Gastroesophageal sphincter (tissue), 4 donors: ENCODE data around the gene MED29. TPM values are rescaled to one million over a fixed set of nuclear protein-coding genes. Genes with fewer than 3 reads are reported as not detected.
A peak's percentile ranks its signal among the peaks of the same experiment; 100 is the strongest.

Experiments used
- ATAC-seq: fragments of 150-250 bp; one replicate; pipeline ENCODE4 v1.9.1; 2016; ENCODE audit warnings: mild to moderate bottlenecking, moderate library complexity
- H3K27ac ChIP-seq, 4 donors: fragments of 200-600 bp; sonication (generic) in 3 of 4; 1 replicate in 3 of 4; 2 replicates in 1 of 4; pipeline ENCODE4 v1.5.1; 2016 to 2019
- H3K27me3 ChIP-seq: fragments of 200-600 bp; sonication (generic); one replicate; pipeline ENCODE4 v1.5.1; 2019
- H3K36me3 ChIP-seq, 2 donors: fragments of 200-600 bp; sonication (generic); one replicate each; pipeline ENCODE4 v1.5.1; 2019; ENCODE audit warnings: control low read depth in 1 of 2
- H3K4me1 ChIP-seq, 3 donors: fragments of 200-600 bp; sonication (generic); 1 replicate in 2 of 3; 2 replicates in 1 of 3; pipeline ENCODE4 v1.5.1; 2016 to 2019; ENCODE audit warnings: control low read depth in 2 of 3
- H3K4me3 ChIP-seq, 2 donors: fragments of 200-600 bp; sonication (generic); one replicate each; pipeline ENCODE4 v1.5.1; 2019; ENCODE audit warnings: mild to moderate bottlenecking in 1 of 2, moderate library complexity in 1 of 2
- H3K9me3 ChIP-seq, 3 donors: fragments of 200-600 bp; sonication (generic); one replicate each; pipeline ENCODE4 v1.5.1; 2017 to 2019; ENCODE audit warnings: control low read depth in 2 of 3
- CTCF ChIP-seq, 4 experiments: fragments of 200-600 bp in 2 of 4; fragments of 450-650 bp in 2 of 4; sonication (generic) in 1 of 4; IDR thresholded peaks; one replicate each; pipeline ENCODE4 v1.5.1; 2017 to 2019; ENCODE audit warnings: antibody characterized with exemption in 4 of 4, mild to moderate bottlenecking in 2 of 4, moderate library complexity in 2 of 4
- EP300 ChIP-seq: sonication (generic); formaldehyde crosslinking; IDR thresholded peaks from one replicate; pipeline ENCODE4 v1.6.1; 2017; ENCODE audit warnings: antibody characterized with exemption, mild to moderate bottlenecking
- POLR2A ChIP-seq, 2 donors: fragments of 450-650 bp; IDR thresholded peaks; one replicate each; pipeline ENCODE4 v1.6.1; 2017; ENCODE audit warnings: antibody characterized with exemption in 2 of 2, mild to moderate bottlenecking in 2 of 2, moderate library complexity in 1 of 2
- POLR2AphosphoS5 ChIP-seq: sonication (generic); formaldehyde crosslinking; IDR thresholded peaks from one replicate; pipeline ENCODE4 v1.6.1; 2017; ENCODE audit warnings: antibody characterized with exemption
- WGBS, 2 donors: methylation state at CpG; one replicate each; pipeline ENCODE4 v1.1.5; 2018; ENCODE audit warnings: low coverage in 1 of 2; 5-methylcytosine and 5-hydroxymethylcytosine counted together
- total RNA-seq, 4 donors: library from RNA; depleted of rRNA; stranded (reverse); fragments of >200 nt; gene quantifications; one replicate each; pipeline ENCODE4 v1.1.0, GENCODE V29; 2016

Gene MED29
- total RNA-seq, 4 donors from 2014 or later, result 30.0 to 50.7 (median 36.4) TPM

- TF ChIP-seq EP300 (no peak), POLR2A (IDR thresholded peaks at IDR 0.05) (no peak), CTCF (IDR thresholded peaks at IDR 0.05) (no peak), POLR2AphosphoS5 (no peak)
- H3K27ac ChIP-seq, result peak overlapping the region in 1 of 4 donors; percentile 10
- WGBS, 2 donors, result 84 to 89% methylated on average over 5 of the region's 18 CpGs
- no peak overlapping the region for H3K4me3 ChIP-seq
- H3K27me3 ChIP-seq, result no peaks in the 10 kb centered on the region
- H3K4me1 ChIP-seq, result peaks cover 0 to 16% (median 0%) of the 10 kb centered on the region in 3 donors
- H3K36me3 ChIP-seq, result peaks cover 0 to 99% of the 10 kb centered on the region in 2 donors
- H3K9me3 ChIP-seq, result no peaks in the 10 kb centered on the region
- ATAC-seq, result no peak
Measured at GRCh38 chr19:39382991-39383828, 8.0 kb upstream of the MED29 start.

- no peak for ATAC-seq
- no peaks in the 10 kb centered on the region for H3K27me3 ChIP-seq
- 60 to 77% methylated on average over 1 to 5 of the region's 9 CpGs for WGBS, 2 donors
- TF ChIP-seq CTCF (IDR thresholded peaks at IDR 0.05), result no peak
- TF ChIP-seq POLR2A (IDR thresholded peaks at IDR 0.05), result no peak
- no peak for TF ChIP-seq POLR2AphosphoS5
- TF ChIP-seq EP300, result no peak
- H3K36me3 ChIP-seq, result peaks cover 0 to 98% of the 10 kb centered on the region in 2 donors
- H3K27ac ChIP-seq, result peak overlapping the region in 1 of 4 donors; percentile 15
- H3K9me3 ChIP-seq, result no peaks in the 10 kb centered on the region
- H3K4me3 ChIP-seq, result no peak overlapping the region
- H3K4me1 ChIP-seq, result peaks cover 0 to 32% (median 5%) of the 10 kb centered on the region in 3 donors
Measured at GRCh38 chr19:39384839-39385568, 6.2 kb upstream of the MED29 start.

- H3K27me3 ChIP-seq, result no peaks in the 10 kb centered on the region
- ATAC-seq, result no peak
- H3K4me1 ChIP-seq, result peaks cover 0 to 31% (median 7%) of the 10 kb centered on the region in 3 donors
- TF ChIP-seq POLR2AphosphoS5, result no peak
- no peak for TF ChIP-seq POLR2A (IDR thresholded peaks at IDR 0.05)
- no peak for TF ChIP-seq EP300
- no peak for TF ChIP-seq CTCF (IDR thresholded peaks at IDR 0.05)
- WGBS, 2 donors, result 60 to 66% methylated on average over 12 to 15 of the region's 20 CpGs
- no peaks in the 10 kb centered on the region for H3K9me3 ChIP-seq
- no peak overlapping the region for H3K4me3 ChIP-seq
- H3K36me3 ChIP-seq, result peaks cover 0 to 90% of the 10 kb centered on the region in 2 donors
- no peak overlapping the region for H3K27ac ChIP-seq
Measured at GRCh38 chr19:39385629-39386411, 5.4 kb upstream of the MED29 start.

GRCh38 chr19:39386557-39386956 is 4.6 kb upstream of the MED29 start:
- ATAC-seq, result no peak
- Histone ChIP-seq H3K36me3 (peaks cover 0 to 82% of the 10 kb centered on the region in 2 donors), H3K27ac (no peak overlapping the region), H3K27me3 (no peaks in the 10 kb centered on the region), H3K4me3 (no peak overlapping the region), H3K4me1 (peaks cover 0 to 33% (median 7%) of the 10 kb centered on the region in 3 donors), H3K9me3 (no peaks in the 10 kb centered on the region)
- TF ChIP-seq POLR2AphosphoS5, result no peak
- 50 to 83% methylated on average over 1 to 2 of the region's 7 CpGs for WGBS, 2 donors

GRCh38 chr19:39388657-39389056 is 2.5 kb upstream of the MED29 start:
- Histone ChIP-seq H3K27me3 (no peaks in the 10 kb centered on the region), H3K9me3 (no peaks in the 10 kb centered on the region), H3K27ac (peak overlapping the region in 3 of 4 donors; percentile 98), H3K36me3 (peaks cover 0 to 71% of the 10 kb centered on the region in 2 donors), H3K4me3 (no peak overlapping the region), H3K4me1 (peaks cover 0 to 54% (median 14%) of the 10 kb centered on the region in 3 donors)
- ATAC-seq, result no peak
- 88% methylated on average over 3 of the region's 5 CpGs; no CpG with 5 or more reads in 1 of the 2 donors for WGBS, 2 donors
- no peak for TF ChIP-seq POLR2AphosphoS5
